ENCODE measurements around the gene NLRP1. TPM values are rescaled to one million over a fixed set of nuclear protein-coding genes. Genes with fewer than 3 reads are reported as not detected.

Gene NLRP1
- total and polyA plus RNA-seq, 9 of the 15 experiments (the other 6 are each of a cell fraction or from before 2014, with no cell fraction given), result 4.0 to 69.4 (median 27.7) TPM

GRCh38 chr17:5481451-5481850 is 102.9 kb downstream of the NLRP1 start (continued):
- no peak for TF ChIP-seq RREB1 (CRISPR knock-in tag; IDR thresholded peaks at IDR 0.05)
- no peak for TF ChIP-seq FOXM1 (IDR thresholded peaks at IDR 0.05; ENCODE audit: low read depth)
- TF ChIP-seq FOXM1 (CRISPR knock-in tag; IDR thresholded peaks at IDR 0.05; ENCODE audit: low read depth), result no peak

- no peak overlapping the region for H3K4me2 ChIP-seq (ENCODE audit: insufficient read depth, low read length)
- 93% methylated on average over 6 of the region's 6 CpGs for WGBS (ENCODE audit: insufficient coverage, low coverage, missing lambda C conversion rate)
- H3K79me2 ChIP-seq (ENCODE audit: control insufficient read depth, insufficient read depth, low read length), result peaks cover 22% of the 10 kb centered on the region
- in situ Hi-C loops (cut with MboI), result no loop called here
- H3K4me1 ChIP-seq (replicated peaks in 1 of 2; ENCODE audit: control insufficient read depth in 2 of 2, insufficient read depth in 2 of 2, low read length in 2 of 2), result peaks cover 0 to 8% of the 10 kb centered on the region in 2 experiments; a peak in 1 of 5 replicates
- H3K9me1 ChIP-seq (ENCODE audit: control insufficient read depth, insufficient read depth, low read length), result no peaks in the 10 kb centered on the region
- POLR2A ChIA-PET, result no interaction called here
- FAIRE-seq, result no peak
- no peak overlapping the region for H3K4me3 ChIP-seq
- H2AFZ ChIP-seq (ENCODE audit: low read depth, low read length), result no peak overlapping the region
- CTCF ChIA-PET (ENCODE audit: low intra/inter-chr PET ratio), result no interaction called here
- H3K27ac ChIP-seq (ENCODE audit: extremely low read depth, low read depth, low read length), result no peak overlapping the region
- H3K27me3 ChIP-seq (ENCODE audit: control insufficient read depth in 2 of 2, insufficient read depth in 2 of 2, low read length in 2 of 2), result no peaks in the 10 kb centered on the region
- intact Hi-C loops (cut with micrococcal nuclease), result no loop called here
- no TSS peak for BruUV-seq (replicated peaks)
- H3K9me3 ChIP-seq (replicated peaks; ENCODE audit: control insufficient read depth, insufficient read depth, low read depth, low read length), result no peaks in the 10 kb centered on the region
- H3K9ac ChIP-seq (ENCODE audit: insufficient read depth in 1 of 2, low read depth in 2 of 2, low read length in 2 of 2), result no peak overlapping the region
- no peak for DNase-seq (ENCODE audit: extremely low read depth in 1 of 4, low spot score in 3 of 4)
- no peak for ATAC-seq
- peaks cover 82% of the 10 kb centered on the region for H3K36me3 ChIP-seq (ENCODE audit: control insufficient read depth, insufficient read depth, low read length)
- no peaks in the 10 kb centered on the region; the same call in 1 of the 2 replicates for H4K20me1 ChIP-seq (replicated peaks; ENCODE audit: control insufficient read depth, insufficient read depth, low read length)
- no peak for TF ChIP-seq CREB1 (IDR thresholded peaks at IDR 0.05)
- no peak for TF ChIP-seq CREB1 (CRISPR knock-in tag; IDR thresholded peaks at IDR 0.05)
- no peak for TF ChIP-seq MTA2 (IDR thresholded peaks at IDR 0.05; ENCODE audit: low read depth)
- TF ChIP-seq ZNF551 (CRISPR knock-in tag; IDR thresholded peaks at IDR 0.05), result no peak
- TF ChIP-seq ARID4B (CRISPR knock-in tag; IDR thresholded peaks at IDR 0.05), result no peak
- no peak for TF ChIP-seq FOXJ2 (tag; IDR thresholded peaks at IDR 0.05)
- TF ChIP-seq ZNF766 (CRISPR knock-in tag; conservative IDR thresholded peaks at IDR 0.05), result no peak
- no peak for TF ChIP-seq PCBP2 (IDR thresholded peaks at IDR 0.05; ENCODE audit: low read depth, low read length, poor library complexity, severe bottlenecking)
Measured at GRCh38 chr17:5480962-5481361, 103.3 kb downstream of the NLRP1 start.

All from K562 (cell line).